ENCODE measurements around the gene TPI1.

Gene TPI1

DNA sequence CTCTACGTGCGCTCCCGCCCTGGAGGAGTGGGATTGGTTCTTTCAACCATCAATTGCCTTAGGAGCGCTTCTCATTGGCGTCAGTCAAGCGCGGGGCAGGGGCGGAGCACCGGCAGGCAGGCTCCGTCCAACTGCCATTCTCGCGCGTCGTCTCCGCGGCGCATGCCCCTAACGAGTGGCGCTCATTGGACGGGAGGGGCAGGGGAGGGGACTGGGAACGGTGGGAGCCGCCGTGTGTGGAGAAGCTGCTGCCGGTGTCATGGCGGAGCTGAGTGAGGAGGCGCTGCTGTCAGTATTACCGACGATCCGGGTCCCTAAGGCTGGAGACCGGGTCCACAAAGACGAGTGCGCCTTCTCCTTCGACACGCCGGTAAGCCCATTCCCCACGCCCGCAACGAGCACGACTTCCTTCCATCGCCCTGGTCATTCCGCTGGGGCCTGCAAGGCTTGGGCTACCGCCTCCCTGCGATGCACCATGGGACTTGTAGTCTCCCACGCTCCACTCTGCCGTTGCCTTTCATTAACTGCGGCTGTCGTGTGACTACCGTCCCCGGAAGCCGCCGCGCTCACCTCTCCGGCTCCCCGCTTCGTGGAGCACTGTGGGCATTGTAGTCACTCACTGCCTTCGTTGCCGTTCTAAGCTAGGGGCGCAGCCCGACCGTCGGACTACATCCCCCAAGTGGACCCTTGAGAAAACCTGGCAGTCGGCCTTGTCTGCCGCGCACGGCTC is 15.2 kb upstream of the TPI1 start, which contains the start of gene USP5:
USP5 (plus strand) TSS at position 230 of the 730 bp plus-strand sequence; CDS start at position 260, 30 bp downstream.
- TF ChIP-seq SIN3A (IDR thresholded peaks at IDR 0.05; ENCODE audit: borderline replicate concordance, insufficient read depth, low read length) (no peak), FOXP2 (optimal IDR thresholded peaks at IDR 0.05; ENCODE audit: borderline replicate concordance, extremely low read depth, extremely low read length, insufficient read depth) (peak; percentile 82), REST (IDR thresholded peaks at IDR 0.05; ENCODE audit: insufficient read depth in 1 of 2, low read depth in 2 of 2, low read length in 2 of 2) (no peak), POLR2AphosphoS5 (IDR thresholded peaks at IDR 0.05; ENCODE audit: low read depth, low read length) (peak; percentile 72), TAF1 (IDR thresholded peaks at IDR 0.05; ENCODE audit: borderline replicate concordance, insufficient read depth, low read length) (no peak)

- TF ChIP-seq POLR2AphosphoS5 (IDR thresholded peaks at IDR 0.05; ENCODE audit: low read depth, low read length) = no peak
- no peak for TF ChIP-seq TAF1 (IDR thresholded peaks at IDR 0.05; ENCODE audit: borderline replicate concordance, insufficient read depth, low read length)
- TF ChIP-seq FOXP2 (optimal IDR thresholded peaks at IDR 0.05; ENCODE audit: borderline replicate concordance, extremely low read depth, extremely low read length, insufficient read depth) = peak; percentile 4
- no peak for TF ChIP-seq SIN3A (IDR thresholded peaks at IDR 0.05; ENCODE audit: borderline replicate concordance, insufficient read depth, low read length)
Measured at GRCh38 chr12:6852651-6853354, 14.5 kb upstream of the TPI1 start.

- no peak for TF ChIP-seq SIN3A (IDR thresholded peaks at IDR 0.05; ENCODE audit: borderline replicate concordance, insufficient read depth, low read length)
- TF ChIP-seq REST (IDR thresholded peaks at IDR 0.05; ENCODE audit: insufficient read depth in 1 of 2, low read depth in 2 of 2, low read length in 2 of 2) = no peak
- no peak for TF ChIP-seq POLR2AphosphoS5 (IDR thresholded peaks at IDR 0.05; ENCODE audit: low read depth, low read length)
- no peak for TF ChIP-seq FOXP2 (optimal IDR thresholded peaks at IDR 0.05; ENCODE audit: borderline replicate concordance, extremely low read depth, extremely low read length, insufficient read depth)
- no peak for TF ChIP-seq TAF1 (IDR thresholded peaks at IDR 0.05; ENCODE audit: borderline replicate concordance, insufficient read depth, low read length)
Measured at GRCh38 chr12:6853626-6854025, 13.7 kb upstream of the TPI1 start.

GRCh38 chr12:6854036-6854435 is 13.3 kb upstream of the TPI1 start:
- TF ChIP-seq POLR2AphosphoS5 (IDR thresholded peaks at IDR 0.05; ENCODE audit: low read depth, low read length) (no peak), REST (IDR thresholded peaks at IDR 0.05; ENCODE audit: insufficient read depth in 1 of 2, low read depth in 2 of 2, low read length in 2 of 2) (no peak), TAF1 (IDR thresholded peaks at IDR 0.05; ENCODE audit: borderline replicate concordance, insufficient read depth, low read length) (no peak), FOXP2 (optimal IDR thresholded peaks at IDR 0.05; ENCODE audit: borderline replicate concordance, extremely low read depth, extremely low read length, insufficient read depth) (no peak), SIN3A (IDR thresholded peaks at IDR 0.05; ENCODE audit: borderline replicate concordance, insufficient read depth, low read length) (no peak)

DNA sequence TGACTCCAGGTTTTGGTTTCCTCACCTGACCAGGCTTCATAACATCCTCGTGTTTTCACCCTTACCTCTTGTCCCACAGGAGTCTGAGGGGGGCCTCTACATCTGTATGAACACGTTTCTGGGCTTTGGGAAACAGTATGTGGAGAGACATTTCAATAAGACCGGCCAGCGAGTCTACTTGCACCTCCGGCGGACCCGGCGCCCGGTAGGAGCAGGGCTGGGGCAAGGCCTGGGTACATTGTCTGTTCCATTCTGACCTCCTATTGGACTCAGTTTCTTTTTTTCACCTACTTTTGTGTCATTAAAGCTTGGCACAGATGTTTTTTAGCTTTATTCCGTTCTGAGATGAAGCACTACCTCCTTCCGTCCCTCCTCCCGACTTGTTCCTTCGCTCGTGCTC is 12.0 kb upstream of the TPI1 start:
- TF ChIP-seq SIN3A (IDR thresholded peaks at IDR 0.05; ENCODE audit: borderline replicate concordance, insufficient read depth, low read length) = no peak
- TF ChIP-seq TAF1 (IDR thresholded peaks at IDR 0.05; ENCODE audit: borderline replicate concordance, insufficient read depth, low read length) = no peak
- no peak for TF ChIP-seq POLR2AphosphoS5 (IDR thresholded peaks at IDR 0.05; ENCODE audit: low read depth, low read length)
- TF ChIP-seq REST (IDR thresholded peaks at IDR 0.05; ENCODE audit: insufficient read depth in 1 of 2, low read depth in 2 of 2, low read length in 2 of 2) = no peak
- TF ChIP-seq FOXP2 (optimal IDR thresholded peaks at IDR 0.05; ENCODE audit: borderline replicate concordance, extremely low read depth, extremely low read length, insufficient read depth) = no peak

All from PFSK-1 (cell line).